DMS53 (cell line): Measurements from ENCODE around the gene SLC1A3.

Experiments
- DNase-seq: peaks from one replicate; lab custom pipeline; 2025; lab: John Stamatoyannopoulos, UW

Gene SLC1A3

GRCh38 chr5:36658038-36658756, 51.8 kb downstream of the SLC1A3 start:
- no peak for DNase-seq

GRCh38 chr5:36659411-36659810, 53.0 kb downstream of the SLC1A3 start:
- DNase-seq: no peak

DNA sequence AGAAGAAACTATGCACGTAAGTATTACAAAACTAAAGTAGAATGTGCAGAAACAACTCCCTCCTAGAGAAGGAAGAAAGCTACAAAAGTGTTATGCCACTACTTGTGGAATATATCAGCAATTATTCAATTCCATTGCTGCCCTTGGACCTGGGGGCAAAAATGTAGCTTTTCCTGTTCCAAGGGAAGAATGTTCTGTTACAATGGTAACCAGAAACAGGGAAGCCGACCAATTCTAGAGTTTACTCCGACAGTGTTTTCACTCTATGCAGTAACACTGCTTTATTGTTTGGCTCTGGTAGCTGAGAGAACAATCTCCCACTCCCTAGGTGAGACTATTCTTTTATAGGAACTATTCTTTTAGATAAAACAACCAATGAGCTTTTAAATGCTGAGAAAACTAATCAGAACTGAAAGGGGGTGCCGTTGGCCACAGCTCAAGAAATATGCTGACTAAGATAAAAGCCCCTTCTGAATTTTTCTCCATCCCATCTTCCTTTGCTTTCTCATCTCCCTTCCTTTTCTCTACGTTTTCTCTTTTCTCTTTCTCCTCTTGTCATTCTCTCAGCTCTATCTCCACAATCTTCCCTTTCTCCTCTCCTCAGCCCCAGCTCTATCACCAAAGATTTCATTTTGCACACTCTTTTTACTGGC, 54.1 kb downstream of the SLC1A3 start:
- DNase-seq: no peak

GRCh38 chr5:36661456-36662220, 55.2 kb downstream of the SLC1A3 start:
- DNase-seq: no peak

DNA sequence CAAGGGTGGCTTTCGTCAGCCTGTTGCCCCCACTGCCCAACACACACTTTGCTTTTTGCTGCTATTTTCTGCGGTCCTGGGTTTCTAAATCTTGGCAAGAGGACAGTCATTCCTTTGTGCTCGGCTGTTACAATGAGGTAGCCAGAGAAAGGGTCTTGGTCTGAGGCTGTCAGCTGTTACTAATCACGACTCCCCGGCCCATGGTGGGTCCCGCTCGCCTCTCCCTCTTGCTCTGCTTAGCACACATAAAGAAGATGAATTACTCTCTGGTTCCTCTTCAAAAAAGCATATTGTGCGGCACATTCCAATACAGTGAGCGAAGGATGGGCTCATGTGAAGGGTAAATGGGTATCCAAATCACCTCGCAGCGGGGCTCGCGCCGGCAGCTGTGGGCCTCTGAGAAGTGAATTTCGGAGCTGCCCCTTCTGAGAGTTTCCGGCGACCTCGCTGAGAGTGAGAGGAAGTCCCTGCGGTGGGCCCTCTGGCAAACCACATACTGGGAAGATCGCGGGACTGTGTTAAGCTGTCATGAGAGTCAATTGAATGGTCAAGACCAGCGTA, 56.0 kb downstream of the SLC1A3 start:
- no peak for DNase-seq

DNA sequence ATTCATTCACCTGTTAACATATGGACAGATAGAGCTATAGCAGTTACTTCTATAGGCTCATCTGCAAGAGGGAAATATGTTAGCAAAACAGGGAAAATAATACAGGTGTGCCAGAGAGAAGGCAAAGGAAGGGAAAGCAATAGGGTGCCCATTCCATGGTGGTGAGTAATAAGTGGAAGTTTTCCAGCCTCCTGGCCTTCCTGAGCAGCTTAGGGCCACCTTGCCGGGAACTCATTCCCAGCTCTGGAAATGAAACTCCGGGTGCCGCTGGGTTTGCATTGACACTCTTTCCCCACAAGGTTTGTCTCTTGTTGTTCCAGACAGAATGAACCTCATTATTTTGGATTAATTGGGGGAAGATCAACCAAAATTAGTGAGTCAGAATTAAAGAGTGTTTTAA, 58.4 kb downstream of the SLC1A3 start:
- no peak for DNase-seq

DNA sequence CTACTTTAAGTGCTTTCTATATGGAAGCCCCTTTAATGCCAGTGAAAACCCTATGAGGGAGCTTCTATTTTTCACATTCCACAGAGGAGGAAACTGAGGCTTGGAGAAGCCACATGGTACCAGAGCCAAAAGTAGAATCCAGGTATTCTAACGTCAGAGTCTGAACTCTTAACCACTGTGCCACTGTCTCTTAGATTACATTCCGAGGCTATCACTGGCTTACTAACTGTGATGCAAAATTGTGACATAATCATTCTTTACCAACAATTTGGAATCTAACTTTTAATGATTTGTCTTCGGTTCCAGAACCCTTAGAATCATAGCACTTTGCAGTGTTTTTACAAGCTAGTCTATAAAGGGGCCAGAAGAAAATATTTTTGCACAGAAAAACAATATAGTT, 59.2 kb downstream of the SLC1A3 start:
- no peak for DNase-seq

GRCh38 chr5:36666274-36666673, 59.9 kb downstream of the SLC1A3 start:
- no peak for DNase-seq

DNA sequence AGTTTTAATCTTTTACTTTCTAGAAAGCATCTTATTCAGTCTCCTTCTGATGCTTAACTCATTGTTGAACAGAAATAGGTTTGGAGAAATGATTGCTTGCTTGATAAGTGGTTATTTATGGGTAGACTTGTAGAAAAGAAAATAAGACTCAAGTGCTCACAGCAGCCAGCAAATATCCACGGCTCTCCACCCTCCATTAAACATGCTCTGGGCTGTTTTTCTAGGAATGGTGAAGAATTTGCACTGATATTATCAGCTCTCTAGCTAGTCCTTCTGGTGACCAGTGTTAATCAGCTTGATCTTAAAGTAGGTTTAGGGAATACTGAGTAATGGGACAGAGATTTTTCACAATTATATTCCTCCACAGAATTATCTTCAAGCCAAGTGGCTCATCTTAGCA, 60.6 kb downstream of the SLC1A3 start:
- DNase-seq: no peak

DNA sequence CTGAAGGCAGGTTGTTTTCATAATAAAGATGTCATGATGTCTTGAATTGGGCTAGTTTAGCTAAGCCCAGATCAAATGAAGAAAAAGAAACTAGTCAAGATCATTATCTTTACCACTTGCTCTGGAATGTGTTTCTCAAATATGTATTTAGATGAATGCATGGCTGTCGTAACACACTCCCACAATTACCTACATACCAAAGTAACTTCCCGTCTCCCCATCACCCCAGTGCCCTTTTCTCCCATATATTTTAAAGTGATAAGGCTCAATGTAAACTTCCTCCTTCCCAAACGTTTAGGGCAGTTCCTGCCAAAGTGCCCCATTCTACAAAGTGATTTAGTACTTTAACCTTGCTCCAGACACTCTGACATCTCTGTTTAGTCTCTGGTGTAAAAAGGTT, 61.4 kb downstream of the SLC1A3 start:
- DNase-seq: no peak

DNA sequence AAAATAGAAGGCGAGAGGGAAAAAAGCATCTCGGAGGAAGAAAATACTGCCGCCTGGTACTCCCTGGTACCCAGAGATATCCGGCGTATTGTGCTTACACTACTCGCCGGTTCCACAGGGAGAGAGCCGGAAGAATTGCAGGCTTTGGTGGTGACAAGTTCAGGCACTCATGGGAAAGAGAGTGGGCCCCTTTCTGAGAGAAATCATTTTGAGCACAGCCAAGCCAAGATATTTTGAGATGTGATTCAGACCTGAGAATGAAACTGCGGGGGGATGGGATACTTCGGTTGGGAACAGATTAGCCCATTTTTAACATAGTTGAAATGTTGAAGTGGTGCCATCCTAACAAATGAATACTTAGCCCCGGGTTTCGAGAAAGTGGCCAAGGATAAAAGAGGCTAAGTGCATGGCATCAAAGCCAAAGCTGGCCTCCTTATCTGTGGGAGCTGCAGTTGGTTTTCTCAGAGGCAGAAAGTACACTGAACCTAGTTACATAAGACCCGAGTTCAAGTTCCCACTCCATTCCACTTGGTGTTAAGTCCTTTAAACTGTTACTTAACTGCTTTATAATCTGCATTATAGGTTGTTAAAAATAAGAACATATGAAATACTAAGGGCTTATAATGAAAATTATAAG, 62.7 kb downstream of the SLC1A3 start:
- no peak for DNase-seq

- DNase-seq: no peak
Measured at GRCh38 chr5:36670548-36670947, 64.1 kb downstream of the SLC1A3 start.

DNA sequence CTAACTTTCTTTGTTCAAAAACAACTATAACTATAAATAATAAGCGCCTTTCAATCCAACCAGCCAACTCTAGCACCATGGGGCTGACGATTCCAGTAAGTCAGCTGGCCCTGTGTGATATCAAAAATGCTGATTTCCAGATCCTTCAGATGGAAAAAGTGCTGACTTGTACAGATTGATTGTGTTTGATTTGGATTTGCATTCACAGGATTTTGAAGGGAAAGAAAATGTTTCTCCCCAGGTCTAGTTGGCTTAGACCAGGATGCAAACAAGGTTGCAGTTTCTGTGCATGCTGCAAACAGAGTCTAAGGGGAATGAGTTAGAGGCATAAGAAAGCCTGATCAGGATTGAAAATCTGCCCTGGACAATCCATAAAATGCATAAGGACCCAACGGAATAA, 68.9 kb downstream of the SLC1A3 start:
- no peak for DNase-seq

DNA sequence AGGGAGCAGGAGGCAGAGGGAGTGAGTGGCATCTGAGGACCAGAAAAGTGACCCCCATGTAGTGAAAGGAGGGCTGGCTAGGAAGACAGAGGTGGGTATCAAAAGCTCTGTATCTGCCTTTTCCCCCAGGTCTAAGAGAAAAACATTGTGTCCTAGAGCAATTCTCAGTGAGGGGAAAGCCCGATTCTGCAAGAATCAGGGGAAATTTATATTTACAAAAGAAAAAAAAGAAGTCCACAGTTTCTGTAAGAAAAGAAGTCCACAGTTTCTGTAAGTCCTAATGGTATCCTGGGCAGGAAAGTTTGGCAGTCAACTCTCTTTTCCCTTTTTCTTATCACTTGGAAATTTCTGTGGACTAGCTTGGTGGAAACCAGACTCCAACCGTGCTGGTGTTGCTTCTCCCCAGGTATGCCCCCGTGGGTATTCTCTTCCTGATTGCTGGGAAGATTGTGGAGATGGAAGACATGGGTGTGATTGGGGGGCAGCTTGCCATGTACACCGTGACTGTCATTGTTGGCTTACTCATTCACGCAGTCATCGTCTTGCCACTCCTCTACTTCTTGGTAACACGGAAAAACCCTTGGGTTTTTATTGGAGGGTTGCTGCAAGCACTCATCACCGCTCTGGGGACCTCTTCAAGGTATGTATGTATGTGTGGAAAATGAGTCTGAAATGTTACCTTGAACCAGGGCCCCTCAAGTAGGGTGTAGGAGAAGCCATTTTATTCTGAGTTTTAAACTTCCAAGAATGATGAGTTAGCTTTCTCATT, 73.0 kb downstream of the SLC1A3 start:
- no peak for DNase-seq

GRCh38 chr5:36680066-36680465, 73.7 kb downstream of the SLC1A3 start:
- DNase-seq: no peak

- no peak for DNase-seq
Measured at GRCh38 chr5:36681711-36682110, 75.3 kb downstream of the SLC1A3 start.

DNA sequence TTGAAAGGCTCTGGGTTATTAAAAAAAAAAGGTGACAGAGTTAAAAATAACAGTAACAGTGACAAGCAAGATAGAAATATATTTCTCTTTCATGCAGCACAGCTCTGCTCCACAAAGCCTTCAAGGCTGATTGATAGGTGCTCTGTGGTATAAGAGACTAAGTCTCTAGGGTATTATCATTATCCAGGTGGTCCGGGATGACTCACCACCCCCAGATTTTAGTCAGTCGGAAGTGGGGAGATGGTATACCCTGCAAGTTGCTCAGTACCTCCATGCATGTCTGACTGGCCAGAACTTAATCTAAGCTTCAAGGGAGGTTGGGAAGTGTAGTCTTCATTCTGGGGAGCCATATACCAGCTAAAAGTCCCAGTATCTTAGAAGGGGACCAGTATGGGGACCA, 76.1 kb downstream of the SLC1A3 start:
- DNase-seq: no peak

GRCh38 chr5:36683821-36684434, 77.5 kb downstream of the SLC1A3 start:
- DNase-seq: no peak

DNA sequence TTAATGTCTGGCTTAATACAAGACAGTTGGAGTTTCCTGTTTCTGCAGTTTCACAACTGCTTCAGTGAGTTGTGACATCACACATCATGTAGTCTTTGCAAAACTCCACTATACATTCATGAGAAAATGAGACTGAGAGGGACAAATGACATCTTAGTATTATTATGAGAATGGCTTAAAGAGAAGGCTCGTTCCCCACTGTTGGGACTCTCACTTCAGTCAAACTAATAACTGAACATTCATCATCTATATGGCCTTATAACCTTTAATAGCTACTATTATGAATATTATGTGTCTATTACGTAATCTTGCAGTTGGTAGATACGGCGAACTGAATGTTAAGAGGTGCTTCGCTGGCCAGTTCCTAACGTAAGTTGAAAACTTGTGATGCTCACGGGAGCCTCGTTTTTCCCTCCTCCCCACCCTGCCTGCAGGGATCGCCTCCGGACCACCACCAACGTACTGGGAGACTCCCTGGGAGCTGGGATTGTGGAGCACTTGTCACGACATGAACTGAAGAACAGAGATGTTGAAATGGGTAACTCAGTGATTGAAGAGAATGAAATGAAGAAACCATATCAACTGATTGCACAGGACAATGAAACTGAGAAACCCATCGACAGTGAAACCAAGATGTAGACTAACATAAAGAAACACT, 79.4 kb downstream of the SLC1A3 start:
- DNase-seq: no peak

- no peak for DNase-seq
Measured at GRCh38 chr5:36686881-36687280, 80.5 kb downstream of the SLC1A3 start.

- peak; percentile 51 for DNase-seq
Measured at GRCh38 chr5:36688722-36689121, 82.3 kb downstream of the SLC1A3 start.
